SK-N-MC (cell line): ENCODE data around the gene CLHC1.

Experiments used
- EZH2 ChIP-seq: fragments of 200-600 bp; sonication (generic); IDR thresholded peaks from one replicate; pipeline ENCODE4 v1.6.1; 2017; ENCODE audit warnings: antibody characterized with exemption
- FOXP2 ChIP-seq: optimal IDR thresholded peaks from 2 replicates; pipeline ENCODE3; 2011; ENCODE audit warnings: mild to moderate bottlenecking, moderate library complexity; ENCODE audit not compliant: insufficient read depth; ENCODE audit errors: extremely low read length, control extremely low read depth
- POLR2AphosphoS5 ChIP-seq: IDR thresholded peaks from 2 replicates; pipeline ENCODE4 v1.6.1; 2012; ENCODE audit warnings: mild to moderate bottlenecking, low read depth, low read length, borderline replicate concordance

DNA sequence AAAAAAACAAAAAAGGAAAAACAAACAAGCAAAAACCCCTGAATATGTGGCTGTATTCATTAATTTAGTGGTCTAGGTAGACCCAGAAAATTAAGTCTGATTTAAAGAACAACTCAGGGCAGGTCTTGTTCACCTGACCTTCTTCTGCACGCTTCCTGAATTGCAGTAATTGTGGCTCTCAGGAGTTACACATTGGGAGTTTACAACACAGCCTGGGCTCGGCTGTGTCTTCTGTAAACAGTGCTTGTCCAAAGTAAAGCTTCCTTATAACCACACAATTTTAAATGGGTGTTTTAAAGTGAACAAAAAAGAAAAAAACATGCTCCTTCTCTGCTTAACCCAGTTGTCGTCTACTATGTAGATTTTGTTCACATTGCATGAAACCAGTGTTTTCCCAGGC lies 45.2 kb upstream of the CLHC1 start:
- no peak for TF ChIP-seq EZH2
- TF ChIP-seq POLR2AphosphoS5: no peak
- no peak for TF ChIP-seq FOXP2
